HG03280 (cell line): ENCODE measurements around the gene RAD51B.

Experiments
- ATAC-seq: cut with Tn5 transposase; IDR thresholded peaks from one replicate; pipeline ENCODE4 v1.9.1; 2021; ENCODE audit warnings: mild to moderate bottlenecking, moderate library complexity; ENCODE audit not compliant: unreplicated experiment

RAD51B gene

GRCh38 chr14:68718023-68718990 lies 898.7 kb downstream of the RAD51B start:
- no peak for ATAC-seq

- ATAC-seq: no peak
Observed at GRCh38 chr14:68719634-68720384, 900.2 kb downstream of the RAD51B start.

DNA sequence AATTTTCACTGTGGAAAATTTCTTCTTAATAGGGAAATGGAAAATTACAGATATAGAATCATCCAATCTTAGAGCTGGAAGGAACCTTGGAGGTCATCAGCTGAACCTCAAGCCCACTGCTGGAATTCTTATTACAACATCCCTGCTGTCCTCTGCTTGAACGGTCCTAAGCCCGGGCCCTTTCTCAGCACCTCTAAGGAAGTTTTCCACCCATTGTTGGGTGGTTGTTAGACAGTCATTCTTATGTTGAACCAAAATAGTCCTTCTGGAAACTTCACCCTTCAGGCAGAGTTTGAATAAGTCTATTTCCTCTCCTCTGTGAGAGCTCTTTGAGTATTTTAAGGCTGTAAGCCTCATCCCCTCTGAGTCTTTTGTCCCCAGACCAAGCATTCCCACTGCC lies 902.6 kb downstream of the RAD51B start:
- no peak for ATAC-seq

DNA sequence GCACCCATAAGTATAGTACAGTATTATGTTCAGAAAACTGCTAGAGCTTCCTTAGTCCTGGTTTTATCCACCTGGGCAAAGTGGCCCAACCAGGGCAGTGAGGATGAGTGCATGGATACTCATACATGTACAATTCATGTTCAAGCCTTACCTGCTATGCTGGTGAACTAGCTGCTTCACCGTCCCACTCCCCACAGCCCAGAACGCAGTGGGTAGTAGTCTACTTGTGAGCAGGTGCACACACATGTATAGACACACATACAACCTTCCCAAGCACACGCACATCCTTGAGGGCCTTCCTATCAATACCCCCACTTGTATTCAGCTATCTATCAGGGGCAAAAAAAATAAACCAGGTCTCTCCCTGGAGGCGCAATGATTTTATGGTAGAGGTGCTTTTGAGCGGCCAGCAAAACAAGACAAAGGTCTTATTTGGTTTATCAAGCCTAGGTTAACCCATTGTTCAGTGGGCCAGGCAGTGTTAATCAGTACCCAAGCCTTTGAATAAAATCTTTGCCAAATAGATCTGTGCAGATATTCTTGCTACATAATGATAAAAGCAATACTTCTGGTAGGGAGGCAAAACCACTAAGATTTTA lies 903.5 kb downstream of the RAD51B start:
- ATAC-seq: no peak

- ATAC-seq: no peak
Observed at GRCh38 chr14:68723808-68724268, 904.3 kb downstream of the RAD51B start.

GRCh38 chr14:68724914-68725313 lies 905.3 kb downstream of the RAD51B start:
- no peak for ATAC-seq

- no peak for ATAC-seq
Observed at GRCh38 chr14:68726093-68726695, 906.6 kb downstream of the RAD51B start.

DNA sequence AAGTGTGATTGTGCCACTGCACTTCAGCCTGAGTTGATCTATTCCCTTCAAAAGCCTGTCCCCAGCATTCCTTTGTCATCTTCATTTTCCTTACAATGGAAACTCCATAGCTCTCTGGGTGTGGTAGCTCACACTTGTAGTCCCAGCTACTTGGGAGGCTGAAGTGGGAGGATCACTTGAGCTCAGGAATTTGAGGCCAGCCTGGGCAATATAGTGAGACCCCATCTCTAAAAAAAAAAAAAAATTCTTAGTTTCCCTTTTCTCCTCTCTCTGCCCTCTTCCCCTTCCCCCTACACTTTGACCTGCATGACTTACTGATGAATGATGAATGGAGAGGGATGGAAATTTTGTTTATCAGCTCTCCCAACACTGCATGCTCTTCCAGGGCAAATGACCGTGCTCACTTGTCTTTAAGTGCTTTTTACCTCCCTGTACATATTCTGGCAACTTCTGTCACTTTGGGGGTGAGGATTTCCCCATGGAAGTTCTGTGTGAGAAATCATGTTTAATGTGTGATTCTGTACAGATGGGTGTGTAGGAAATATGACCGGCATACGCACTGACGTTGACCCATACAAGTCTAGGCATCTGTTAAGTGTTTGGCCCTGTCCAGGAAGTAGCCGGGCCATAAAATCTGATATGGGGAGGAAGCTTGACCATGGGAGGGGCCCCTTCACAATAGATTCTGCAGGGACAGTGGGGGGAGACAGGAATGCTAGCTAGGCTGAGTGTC lies 907.9 kb downstream of the RAD51B start:
- no peak for ATAC-seq

DNA sequence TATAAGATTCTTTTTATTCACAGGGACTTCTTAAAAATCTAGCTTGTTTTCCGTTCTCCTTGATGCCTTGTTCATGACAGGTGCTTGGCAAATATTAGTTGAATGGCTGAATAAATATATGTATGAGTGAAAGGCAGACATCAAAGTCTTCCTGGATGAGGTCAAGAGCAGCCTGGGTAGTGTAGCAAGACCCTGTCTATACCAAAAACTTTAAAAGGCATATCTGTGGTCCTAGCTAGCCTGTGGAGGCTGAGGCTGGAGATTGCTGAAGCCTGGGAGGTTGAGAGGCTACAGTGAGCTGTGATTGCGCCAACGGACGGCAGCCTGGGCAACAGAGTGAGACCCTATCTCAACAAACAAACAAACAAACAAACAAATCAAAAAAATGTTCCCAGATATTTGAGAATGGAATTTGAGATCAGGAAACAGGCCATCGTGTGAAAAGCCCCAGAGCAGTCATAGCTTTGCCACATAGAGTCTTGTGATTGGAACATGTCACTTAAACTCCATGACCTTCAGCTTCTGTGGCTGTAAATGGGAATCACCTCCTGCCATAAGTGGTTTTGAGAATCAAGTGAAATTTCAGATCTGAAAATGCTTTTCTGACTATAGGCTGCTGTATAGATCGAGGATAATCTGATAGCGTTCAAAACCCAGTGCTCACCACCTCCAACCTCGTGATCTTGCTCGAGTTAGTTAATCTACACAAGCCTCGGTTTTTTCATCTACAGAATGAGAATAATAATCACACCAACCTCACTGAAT lies 908.9 kb downstream of the RAD51B start:
- ATAC-seq: no peak

DNA sequence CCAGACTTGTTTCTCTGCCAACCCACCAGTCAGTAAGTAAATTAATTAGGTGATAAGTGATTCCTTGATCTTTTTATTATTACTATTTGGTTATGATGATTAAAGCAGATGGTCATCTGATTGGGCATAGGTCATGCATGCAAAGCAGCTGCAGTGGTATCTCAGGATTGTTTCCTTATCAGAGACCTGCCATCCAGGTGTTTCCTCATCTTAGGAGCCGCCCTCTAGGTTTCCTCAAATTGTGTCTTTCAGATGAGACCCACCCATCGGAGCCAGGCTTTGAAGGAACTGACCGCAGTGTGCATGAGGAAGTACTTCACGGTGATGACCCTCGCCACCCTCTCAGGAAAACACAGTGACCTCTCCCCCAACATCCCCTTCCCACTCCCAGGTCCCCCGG lies 910.0 kb downstream of the RAD51B start:
- ATAC-seq: no peak

GRCh38 chr14:68730348-68730747 lies 910.8 kb downstream of the RAD51B start:
- ATAC-seq: no peak

DNA sequence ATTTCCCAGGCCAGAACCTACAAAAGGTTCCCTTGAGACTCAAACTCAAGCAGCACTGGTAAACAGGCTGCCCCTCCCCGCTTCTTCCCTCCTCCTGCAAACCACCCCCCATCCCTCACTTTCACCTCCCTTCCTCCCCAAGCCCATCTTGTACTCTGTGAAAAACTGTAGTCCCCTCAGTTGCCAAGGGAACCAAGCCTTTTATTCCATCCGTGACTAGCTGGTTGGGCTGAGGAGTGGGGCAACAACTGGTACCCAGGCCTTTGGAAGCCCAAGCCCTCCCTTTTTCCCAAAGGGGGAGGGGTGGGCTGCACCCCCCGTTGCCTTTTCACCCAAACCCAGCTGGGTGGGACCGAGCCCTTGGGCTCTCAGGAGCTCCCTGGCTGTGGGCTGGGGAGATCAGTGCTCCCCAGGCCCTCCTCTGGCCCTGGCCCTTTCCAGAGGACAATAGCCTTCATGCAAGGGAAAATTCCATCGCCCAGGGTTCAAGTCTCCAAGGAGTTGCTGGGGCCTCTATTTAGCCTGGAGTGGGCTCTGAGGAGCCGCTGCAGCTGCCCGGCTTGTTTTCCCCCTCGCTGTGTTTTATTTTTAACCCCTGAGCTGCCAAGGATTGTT lies 911.3 kb downstream of the RAD51B start:
- no peak for ATAC-seq

- no peak for ATAC-seq
Observed at GRCh38 chr14:68733086-68733914, 913.7 kb downstream of the RAD51B start.

GRCh38 chr14:68734231-68734732 lies 914.7 kb downstream of the RAD51B start:
- no peak for ATAC-seq

GRCh38 chr14:68735856-68736255 lies 916.3 kb downstream of the RAD51B start:
- no peak for ATAC-seq

DNA sequence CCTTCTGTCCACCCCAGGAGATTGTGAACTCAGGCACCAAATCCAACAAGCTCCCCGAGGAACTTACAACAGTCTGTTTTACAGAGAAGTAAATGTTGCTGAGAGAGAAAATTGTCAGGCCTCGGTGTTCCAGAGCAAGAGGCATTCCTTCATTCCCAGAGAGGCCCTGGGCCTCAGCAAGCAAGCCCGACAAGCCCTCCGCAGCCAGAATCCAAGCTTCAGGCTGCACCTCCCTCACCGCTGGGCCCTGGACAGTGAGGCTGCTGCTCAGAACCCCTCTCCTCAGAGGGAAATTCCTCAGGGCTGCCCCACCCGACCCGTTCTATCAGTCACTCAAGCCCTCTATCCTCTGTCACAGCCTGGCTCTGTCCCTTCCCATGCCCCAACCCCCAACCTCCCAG lies 916.9 kb downstream of the RAD51B start:
- no peak for ATAC-seq

DNA sequence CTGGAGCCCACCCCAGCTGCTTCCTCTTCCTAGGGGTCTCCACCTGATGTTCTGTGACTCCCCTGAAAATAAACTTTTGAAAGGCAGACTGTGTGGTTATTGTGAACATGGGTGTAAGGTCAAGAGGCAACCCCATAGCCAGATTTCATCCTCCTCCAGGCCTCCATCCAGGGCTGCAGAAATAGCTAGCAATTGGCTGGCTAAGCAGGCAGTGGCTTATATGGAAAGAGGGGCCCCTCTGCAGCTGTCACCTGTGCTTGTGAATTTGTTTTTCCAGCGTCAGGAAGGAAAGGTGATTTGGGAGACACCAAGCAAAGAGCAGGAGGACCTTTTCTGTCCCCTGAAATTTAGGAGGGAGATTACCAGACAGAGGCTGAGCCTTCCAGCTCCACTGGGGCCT lies 917.5 kb downstream of the RAD51B start:
- no peak for ATAC-seq

DNA sequence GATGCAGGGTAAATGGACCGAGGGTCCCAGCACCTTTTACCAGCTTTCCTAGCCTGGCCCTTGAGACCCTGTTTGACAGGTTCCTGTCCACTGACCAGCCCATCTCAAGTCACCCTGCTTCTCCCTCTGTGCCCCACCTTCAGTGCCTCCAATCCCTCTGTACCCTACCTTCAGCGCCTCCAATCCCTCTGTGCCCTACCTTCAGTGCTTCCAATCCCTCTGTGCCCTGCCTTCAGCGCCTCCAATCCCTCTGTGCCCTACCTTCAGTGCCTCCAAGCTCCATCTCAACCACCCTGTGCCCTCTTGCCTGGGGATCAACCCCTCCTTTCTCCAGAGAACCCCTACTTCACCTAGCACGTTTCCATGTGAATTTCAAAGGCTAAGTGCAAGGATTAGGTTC lies 919.0 kb downstream of the RAD51B start:
- ATAC-seq: no peak
